HG02870 (cell line): ENCODE data around the gene PCDHGA5.
"Not testable (repeated sequence)": the region's sequence is repeated elsewhere in the genome, so short reads cannot be mapped to it uniquely, and the experiment has no call there.

Experiments
- ATAC-seq: cut with Tn5 transposase; IDR thresholded peaks from one replicate; pipeline ENCODE4 v1.9.1; 2021; ENCODE audit warnings: mild to moderate bottlenecking, moderate library complexity; ENCODE audit not compliant: unreplicated experiment

The PCDHGA5 gene

DNA sequence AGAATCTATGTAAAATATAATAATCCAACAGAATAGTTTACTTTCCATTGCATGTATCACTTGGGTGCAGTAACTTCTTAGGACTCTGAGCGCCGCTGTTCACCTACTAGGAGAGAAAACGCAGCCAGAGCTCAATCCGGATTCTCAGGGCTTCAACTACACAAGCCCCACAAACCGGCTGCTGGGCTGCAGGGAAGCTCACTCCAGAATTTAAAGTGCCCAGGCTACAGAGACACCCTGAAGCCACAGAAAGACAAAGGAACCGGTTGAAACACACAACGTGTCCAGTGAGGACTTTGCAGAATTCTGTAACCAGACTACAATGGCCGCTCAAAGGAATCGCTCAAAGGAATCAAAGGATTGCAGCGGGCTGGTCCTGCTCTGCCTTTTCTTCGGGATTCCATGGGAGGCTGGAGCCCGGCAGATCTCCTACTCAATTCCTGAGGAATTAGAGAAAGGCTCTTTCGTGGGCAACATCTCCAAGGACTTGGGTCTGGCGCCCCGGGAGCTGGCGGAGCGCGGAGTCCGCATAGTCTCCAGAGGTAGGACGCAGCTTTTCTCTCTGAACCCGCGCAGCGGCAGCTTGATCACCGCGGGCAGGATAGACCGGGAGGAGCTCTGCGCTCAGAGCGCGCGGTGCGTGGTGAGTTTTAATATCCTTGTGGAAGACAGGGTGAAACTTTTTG lies 49.0 kb downstream of the PCDHGA5 start, which contains the start of gene PCDHGA10:
TSS of gene PCDHGA10 (plus strand) at position 134 of the 686 bp plus-strand sequence. CDS start at position 323, 189 bp downstream.
- ATAC-seq = peak; percentile 82

DNA sequence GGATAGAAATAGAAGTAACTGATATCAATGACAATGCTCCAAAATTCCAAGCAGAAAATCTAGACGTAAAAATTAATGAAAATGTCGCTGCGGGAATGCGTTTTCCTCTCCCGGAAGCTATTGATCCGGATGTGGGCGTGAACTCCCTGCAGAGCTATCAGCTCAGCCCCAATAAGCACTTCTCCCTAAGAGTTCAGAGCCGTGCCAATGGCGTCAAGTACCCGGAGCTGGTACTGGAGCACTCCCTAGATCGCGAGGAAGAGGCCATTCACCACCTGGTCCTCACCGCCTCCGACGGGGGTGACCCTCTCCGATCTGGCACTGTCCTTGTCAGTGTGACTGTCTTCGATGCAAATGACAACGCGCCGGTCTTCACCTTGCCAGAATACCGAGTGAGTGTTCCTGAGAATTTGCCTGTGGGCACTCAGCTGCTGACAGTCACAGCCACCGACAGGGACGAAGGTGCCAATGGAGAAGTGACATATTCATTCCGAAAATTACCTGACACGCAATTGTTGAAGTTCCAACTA lies 49.6 kb downstream of the PCDHGA5 start:
- no peak for ATAC-seq

DNA sequence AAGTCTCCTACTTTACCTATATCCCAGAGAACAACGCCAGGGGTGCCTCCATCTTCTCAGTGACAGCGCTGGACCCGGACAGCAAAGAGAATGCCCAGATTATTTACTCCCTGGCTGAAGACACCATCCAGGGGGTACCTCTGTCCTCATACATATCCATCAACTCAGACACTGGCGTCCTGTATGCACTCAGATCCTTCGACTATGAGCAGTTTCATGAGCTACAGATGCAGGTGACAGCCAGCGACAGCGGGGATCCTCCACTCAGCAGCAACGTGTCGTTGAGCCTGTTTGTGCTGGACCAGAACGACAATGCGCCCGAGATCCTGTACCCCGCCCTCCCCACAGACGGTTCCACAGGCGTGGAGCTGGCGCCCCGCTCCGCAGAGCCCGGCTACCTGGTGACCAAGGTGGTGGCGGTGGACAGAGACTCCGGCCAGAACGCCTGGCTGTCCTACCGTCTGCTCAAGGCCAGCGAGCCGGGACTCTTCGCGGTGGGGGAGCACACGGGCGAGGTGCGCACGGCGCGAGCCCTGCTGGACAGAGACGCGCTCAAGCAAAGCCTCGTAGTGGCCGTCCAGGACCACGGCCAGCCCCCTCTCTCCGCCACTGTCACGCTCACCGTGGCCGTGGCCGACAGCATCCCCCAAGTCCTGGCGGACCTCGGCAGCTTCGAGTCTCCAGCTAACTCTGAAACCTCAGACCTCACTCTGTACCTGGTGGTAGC lies 50.7 kb downstream of the PCDHGA5 start:
- not testable (repeated sequence) for ATAC-seq

DNA sequence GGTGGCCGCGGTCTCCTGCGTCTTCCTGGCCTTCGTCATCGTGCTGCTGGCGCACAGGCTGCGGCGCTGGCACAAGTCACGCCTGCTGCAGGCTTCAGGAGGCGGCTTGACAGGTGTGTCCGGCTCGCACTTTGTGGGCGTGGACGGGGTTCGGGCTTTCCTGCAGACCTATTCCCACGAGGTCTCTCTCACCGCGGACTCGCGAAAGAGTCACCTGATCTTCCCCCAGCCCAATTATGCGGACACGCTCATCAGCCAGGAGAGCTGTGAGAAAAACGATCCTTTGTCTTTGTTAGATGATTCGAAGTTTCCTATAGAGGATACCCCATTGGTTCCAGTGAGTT lies 51.3 kb downstream of the PCDHGA5 start:
- not testable (repeated sequence) for ATAC-seq
